Subcutaneous adipose tissue (tissue), 4 donors: ENCODE data around the gene PRDM16. TPM values are rescaled to one million over a fixed set of nuclear protein-coding genes. Genes with fewer than 3 reads are reported as not detected.

Source experiments
- total RNA-seq, 4 donors: library from RNA; depleted of rRNA; stranded (reverse); fragments of >200 nt; gene quantifications; one replicate each; pipeline ENCODE4 v1.1.0, GENCODE V29; 2016
- TF ChIP-seq, protein P1 (sequence below): fragments of 450-650 bp; IDR thresholded peaks from one replicate; pipeline ENCODE4 v1.5.1; 2016; ENCODE audit warnings: low read depth, mild to moderate bottlenecking, control low read depth, antibody characterized with exemption, moderate library complexity

Gene PRDM16
- total RNA-seq, 4 donors from 2014 or later = 0.82 to 1.7 (median 1.1) TPM

GRCh38 chr1:3089490-3089889 lies 20.5 kb downstream of the PRDM16 start:
- TF ChIP-seq, protein P1, sequence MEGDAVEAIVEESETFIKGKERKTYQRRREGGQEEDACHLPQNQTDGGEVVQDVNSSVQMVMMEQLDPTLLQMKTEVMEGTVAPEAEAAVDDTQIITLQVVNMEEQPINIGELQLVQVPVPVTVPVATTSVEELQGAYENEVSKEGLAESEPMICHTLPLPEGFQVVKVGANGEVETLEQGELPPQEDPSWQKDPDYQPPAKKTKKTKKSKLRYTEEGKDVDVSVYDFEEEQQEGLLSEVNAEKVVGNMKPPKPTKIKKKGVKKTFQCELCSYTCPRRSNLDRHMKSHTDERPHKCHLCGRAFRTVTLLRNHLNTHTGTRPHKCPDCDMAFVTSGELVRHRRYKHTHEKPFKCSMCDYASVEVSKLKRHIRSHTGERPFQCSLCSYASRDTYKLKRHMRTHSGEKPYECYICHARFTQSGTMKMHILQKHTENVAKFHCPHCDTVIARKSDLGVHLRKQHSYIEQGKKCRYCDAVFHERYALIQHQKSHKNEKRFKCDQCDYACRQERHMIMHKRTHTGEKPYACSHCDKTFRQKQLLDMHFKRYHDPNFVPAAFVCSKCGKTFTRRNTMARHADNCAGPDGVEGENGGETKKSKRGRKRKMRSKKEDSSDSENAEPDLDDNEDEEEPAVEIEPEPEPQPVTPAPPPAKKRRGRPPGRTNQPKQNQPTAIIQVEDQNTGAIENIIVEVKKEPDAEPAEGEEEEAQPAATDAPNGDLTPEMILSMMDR = no peak

- TF ChIP-seq, protein P1 = no peak
Measured at GRCh38 chr1:3091334-3091733, 22.3 kb downstream of the PRDM16 start.

DNA sequence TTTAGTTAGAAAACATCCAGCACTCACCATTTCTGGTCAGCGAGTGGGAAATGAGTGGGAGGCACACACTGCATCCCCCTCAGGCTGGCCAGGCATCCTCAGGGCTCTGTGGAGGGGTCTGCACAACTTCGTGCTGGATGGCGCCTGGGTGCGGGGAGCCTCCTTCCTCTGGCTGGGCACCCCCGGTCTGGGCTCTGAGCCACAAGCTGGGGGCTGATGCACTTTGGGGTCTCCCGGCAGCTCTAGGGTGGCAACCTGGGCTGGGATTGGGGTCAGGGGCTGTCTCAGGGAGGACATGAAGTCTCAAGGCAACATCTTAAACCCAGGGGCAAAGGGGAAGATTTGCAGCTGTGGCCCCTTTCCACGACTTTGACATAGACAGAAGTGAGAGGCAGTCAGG lies 23.5 kb downstream of the PRDM16 start:
- TF ChIP-seq, protein P1 = no peak

- TF ChIP-seq, protein P1 = no peak
Measured at GRCh38 chr1:3093898-3094626, 25.1 kb downstream of the PRDM16 start.

DNA sequence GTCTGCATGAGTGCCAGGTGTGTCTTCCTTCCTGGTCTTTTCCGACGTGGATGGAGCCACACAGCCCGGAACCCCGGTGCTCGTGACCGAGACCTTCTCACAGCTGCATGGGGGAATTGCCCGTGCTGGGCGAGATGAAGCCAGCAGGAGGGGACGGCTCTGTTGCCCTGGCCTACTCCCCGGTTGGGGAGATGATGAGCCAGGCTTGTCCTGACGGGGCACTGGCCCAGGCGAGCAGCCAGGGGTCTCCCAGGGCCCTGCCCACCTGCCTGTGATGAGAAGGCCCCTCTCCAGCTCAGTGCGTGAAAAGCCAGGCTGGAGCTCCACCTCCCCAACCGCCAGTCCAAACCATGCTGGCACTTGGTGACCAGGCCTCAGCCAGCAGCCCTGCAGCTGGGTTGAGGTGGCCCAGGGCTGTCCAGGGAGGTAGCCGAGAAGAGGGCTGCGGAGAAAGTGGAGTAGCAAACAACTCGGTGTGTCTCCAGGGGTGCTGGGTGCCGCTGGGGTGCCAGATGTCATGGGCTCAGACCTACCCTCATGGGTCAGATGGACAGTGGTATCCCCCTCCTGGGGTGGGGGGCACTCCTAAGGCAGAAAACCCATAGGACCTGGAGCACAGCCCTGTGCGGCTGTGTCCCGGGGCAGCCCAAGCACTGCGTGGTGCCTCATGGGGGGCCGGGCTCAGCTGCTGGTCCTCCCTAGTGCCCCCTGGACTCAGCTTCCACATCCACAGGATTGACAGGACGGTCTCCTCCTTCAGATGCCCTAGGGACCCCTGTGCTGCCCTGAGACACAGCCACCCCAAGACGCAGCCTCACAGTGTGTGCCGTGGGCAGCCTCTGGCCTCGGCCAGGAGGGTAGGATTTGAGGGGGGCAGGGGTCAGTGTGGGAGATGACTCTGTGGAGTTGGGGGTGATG lies 26.1 kb downstream of the PRDM16 start:
- TF ChIP-seq, protein P1 = no peak

GRCh38 chr1:3096345-3096744 lies 27.3 kb downstream of the PRDM16 start:
- TF ChIP-seq, protein P1 = no peak

DNA sequence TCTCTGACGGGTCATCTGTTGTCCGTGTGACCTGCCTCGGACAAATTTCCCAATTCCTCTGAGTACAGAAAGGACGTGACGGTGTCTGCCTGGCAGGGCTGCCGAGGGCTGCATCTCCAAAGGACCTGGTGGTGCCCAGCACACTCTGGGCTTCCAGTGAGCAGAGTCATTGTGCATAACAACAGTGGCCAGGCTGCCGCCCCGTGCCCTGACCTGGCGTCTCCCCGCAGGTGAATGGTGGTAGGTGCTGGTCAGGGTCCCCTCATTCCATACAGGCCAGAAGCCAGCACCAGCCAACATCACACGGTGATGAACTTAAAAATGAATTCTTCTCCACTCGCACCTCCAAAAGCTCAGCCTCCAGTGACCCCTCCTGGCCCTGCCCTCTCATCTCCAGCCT lies 28.2 kb downstream of the PRDM16 start:
- TF ChIP-seq, protein P1 = no peak
